ENCODE data around the gene GAREM1. TPM values are rescaled to one million over a fixed set of nuclear protein-coding genes. Genes with fewer than 3 reads are reported as not detected.

Gene GAREM1
- total RNA-seq, 1 donor from 2014 or later, result 8.7 TPM

DNA sequence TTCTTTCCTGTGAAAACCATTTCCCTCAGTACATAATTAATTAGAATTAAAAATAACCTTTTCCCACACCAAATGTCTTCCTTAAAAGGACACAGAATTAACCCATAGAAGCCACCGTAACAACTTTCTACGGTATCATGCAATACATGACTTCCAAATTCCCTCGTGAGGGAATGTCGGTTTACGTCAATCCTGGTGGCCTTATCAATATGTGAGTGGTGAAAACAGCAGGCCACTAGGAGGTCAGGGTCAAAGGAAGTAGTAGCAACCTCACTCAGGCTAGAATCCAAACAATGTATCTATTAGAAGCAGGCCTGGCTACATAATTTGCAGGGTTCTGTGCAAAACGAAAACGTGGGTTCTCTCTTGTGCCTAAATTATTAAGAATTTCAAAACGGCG, 112.2 kb downstream of the GAREM1 start:
- no peak for DNase-seq
- Mint-ChIP-seq H3K27ac (ENCODE audit: unreplicated experiment) (no peak overlapping the region), H3K9me3 (ENCODE audit: unreplicated experiment) (no peaks in the 10 kb centered on the region), H3K27me3 (ENCODE audit: unreplicated experiment) (no peaks in the 10 kb centered on the region), H3K36me3 (ENCODE audit: unreplicated experiment) (no peaks in the 10 kb centered on the region), H3K4me1 (ENCODE audit: low read depth, unreplicated experiment) (no peaks in the 10 kb centered on the region), H3K4me3 (ENCODE audit: unreplicated experiment) (no peak overlapping the region)
- TF ChIP-seq, protein P1, sequence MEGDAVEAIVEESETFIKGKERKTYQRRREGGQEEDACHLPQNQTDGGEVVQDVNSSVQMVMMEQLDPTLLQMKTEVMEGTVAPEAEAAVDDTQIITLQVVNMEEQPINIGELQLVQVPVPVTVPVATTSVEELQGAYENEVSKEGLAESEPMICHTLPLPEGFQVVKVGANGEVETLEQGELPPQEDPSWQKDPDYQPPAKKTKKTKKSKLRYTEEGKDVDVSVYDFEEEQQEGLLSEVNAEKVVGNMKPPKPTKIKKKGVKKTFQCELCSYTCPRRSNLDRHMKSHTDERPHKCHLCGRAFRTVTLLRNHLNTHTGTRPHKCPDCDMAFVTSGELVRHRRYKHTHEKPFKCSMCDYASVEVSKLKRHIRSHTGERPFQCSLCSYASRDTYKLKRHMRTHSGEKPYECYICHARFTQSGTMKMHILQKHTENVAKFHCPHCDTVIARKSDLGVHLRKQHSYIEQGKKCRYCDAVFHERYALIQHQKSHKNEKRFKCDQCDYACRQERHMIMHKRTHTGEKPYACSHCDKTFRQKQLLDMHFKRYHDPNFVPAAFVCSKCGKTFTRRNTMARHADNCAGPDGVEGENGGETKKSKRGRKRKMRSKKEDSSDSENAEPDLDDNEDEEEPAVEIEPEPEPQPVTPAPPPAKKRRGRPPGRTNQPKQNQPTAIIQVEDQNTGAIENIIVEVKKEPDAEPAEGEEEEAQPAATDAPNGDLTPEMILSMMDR (IDR thresholded peaks at IDR 0.05; ENCODE audit: partially characterized antibody, unreplicated experiment), result no peak

DNA sequence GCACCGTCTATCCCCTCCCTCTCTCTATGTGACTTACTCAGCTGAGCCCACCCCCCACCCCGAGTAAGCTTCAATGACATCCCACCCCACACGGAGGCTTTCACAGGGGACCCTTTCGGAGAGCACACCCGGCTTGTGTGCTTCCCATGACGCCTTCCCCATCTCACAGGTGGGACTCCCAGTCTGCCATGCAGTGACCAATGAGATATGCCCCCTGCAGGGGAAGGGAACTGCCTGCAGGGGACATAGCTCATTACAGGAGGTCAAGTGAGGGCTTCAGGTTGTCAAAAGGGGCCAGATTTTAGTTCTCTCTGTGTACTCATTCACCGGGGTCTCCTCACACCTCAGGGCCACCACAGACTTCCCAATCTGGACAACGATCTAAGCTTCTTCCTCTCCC, 112.6 kb downstream of the GAREM1 start:
- H3K27me3 Mint-ChIP-seq (ENCODE audit: unreplicated experiment), result no peaks in the 10 kb centered on the region
- DNase-seq, result no peak
- no peaks in the 10 kb centered on the region for H3K36me3 Mint-ChIP-seq (ENCODE audit: unreplicated experiment)
- no peak overlapping the region for H3K4me3 Mint-ChIP-seq (ENCODE audit: unreplicated experiment)
- no peaks in the 10 kb centered on the region for H3K4me1 Mint-ChIP-seq (ENCODE audit: low read depth, unreplicated experiment)
- no peaks in the 10 kb centered on the region for H3K9me3 Mint-ChIP-seq (ENCODE audit: unreplicated experiment)
- H3K27ac Mint-ChIP-seq (ENCODE audit: unreplicated experiment), result no peak overlapping the region
- TF ChIP-seq, protein P1 (IDR thresholded peaks at IDR 0.05; ENCODE audit: partially characterized antibody, unreplicated experiment), result no peak

DNA sequence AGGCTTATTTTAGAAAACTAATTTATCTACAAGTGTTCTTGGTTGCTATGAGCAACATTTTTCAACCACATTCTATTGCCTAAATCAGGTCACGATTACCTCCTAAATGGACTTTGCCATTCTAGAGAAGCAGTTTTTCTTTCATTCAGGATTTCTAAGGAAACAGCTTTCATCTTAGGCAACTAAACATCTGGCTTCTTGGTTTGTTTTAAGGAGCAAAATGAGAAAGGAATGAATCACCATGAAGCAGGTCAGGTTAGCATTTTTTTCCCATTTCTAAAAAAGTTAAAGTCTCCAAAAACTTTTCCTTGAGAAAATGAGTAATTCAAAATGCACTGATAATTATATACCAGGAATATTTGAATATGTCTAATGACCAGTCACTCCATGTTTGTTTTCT, 114.8 kb downstream of the GAREM1 start:
- DNase-seq, result no peak
- no peak overlapping the region for H3K4me3 Mint-ChIP-seq (ENCODE audit: unreplicated experiment)
- no peaks in the 10 kb centered on the region for H3K4me1 Mint-ChIP-seq (ENCODE audit: low read depth, unreplicated experiment)
- no peak overlapping the region for H3K27ac Mint-ChIP-seq (ENCODE audit: unreplicated experiment)
- TF ChIP-seq, protein P1 (IDR thresholded peaks at IDR 0.05; ENCODE audit: partially characterized antibody, unreplicated experiment), result no peak
- H3K36me3 Mint-ChIP-seq (ENCODE audit: unreplicated experiment), result no peaks in the 10 kb centered on the region
- H3K9me3 Mint-ChIP-seq (ENCODE audit: unreplicated experiment), result no peaks in the 10 kb centered on the region
- H3K27me3 Mint-ChIP-seq (ENCODE audit: unreplicated experiment), result no peaks in the 10 kb centered on the region

DNA sequence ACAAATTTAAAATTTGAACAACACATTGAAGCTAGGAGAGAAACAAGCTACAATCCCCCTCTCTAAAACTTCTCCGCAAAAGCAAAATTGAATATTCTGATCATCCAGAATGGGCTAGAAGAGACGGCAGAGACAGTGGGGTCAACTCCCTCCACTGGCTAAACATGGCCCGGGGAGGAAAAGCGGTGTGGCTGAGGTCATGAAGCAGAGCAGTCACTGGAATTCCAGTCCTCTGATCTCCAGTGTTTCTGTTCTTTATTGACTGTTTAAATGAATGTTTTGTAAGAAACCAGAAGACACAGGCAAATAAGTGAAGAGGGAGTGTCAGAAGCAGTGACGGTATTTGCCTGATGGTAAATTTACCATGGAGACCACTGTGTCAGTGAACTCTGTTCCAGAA, 116.2 kb downstream of the GAREM1 start:
- H3K4me3 Mint-ChIP-seq (ENCODE audit: unreplicated experiment), result no peak overlapping the region
- TF ChIP-seq, protein P1 (IDR thresholded peaks at IDR 0.05; ENCODE audit: partially characterized antibody, unreplicated experiment), result no peak
- no peak overlapping the region for H3K27ac Mint-ChIP-seq (ENCODE audit: unreplicated experiment)
- no peaks in the 10 kb centered on the region for H3K4me1 Mint-ChIP-seq (ENCODE audit: low read depth, unreplicated experiment)
- no peaks in the 10 kb centered on the region for H3K27me3 Mint-ChIP-seq (ENCODE audit: unreplicated experiment)
- H3K9me3 Mint-ChIP-seq (ENCODE audit: unreplicated experiment), result no peaks in the 10 kb centered on the region
- DNase-seq, result no peak
- H3K36me3 Mint-ChIP-seq (ENCODE audit: unreplicated experiment), result no peaks in the 10 kb centered on the region

DNA sequence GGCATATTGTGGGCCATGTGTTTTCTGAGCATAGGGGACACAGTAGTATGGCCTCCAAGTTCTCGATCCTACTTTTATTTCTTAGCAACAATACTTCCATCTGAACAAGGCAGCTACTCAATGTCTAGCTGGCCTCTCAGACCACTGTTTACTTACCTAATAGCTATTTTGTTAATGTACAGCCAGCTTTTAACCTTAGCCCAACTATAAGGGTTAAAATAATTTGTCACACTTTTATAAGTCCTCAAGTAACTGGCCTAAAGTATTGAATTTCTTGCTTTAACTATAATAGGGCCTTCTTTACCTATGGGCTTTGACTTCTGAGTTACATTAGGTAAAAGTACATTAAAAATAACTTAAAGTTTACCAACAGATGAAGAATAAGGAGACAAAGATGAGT, 117.4 kb downstream of the GAREM1 start:
- Mint-ChIP-seq H3K9me3 (ENCODE audit: unreplicated experiment) (no peaks in the 10 kb centered on the region), H3K36me3 (ENCODE audit: unreplicated experiment) (no peaks in the 10 kb centered on the region), H3K4me1 (ENCODE audit: low read depth, unreplicated experiment) (no peaks in the 10 kb centered on the region), H3K4me3 (ENCODE audit: unreplicated experiment) (no peak overlapping the region), H3K27ac (ENCODE audit: unreplicated experiment) (no peak overlapping the region), H3K27me3 (ENCODE audit: unreplicated experiment) (no peaks in the 10 kb centered on the region)
- DNase-seq, result no peak
- TF ChIP-seq, protein P1 (IDR thresholded peaks at IDR 0.05; ENCODE audit: partially characterized antibody, unreplicated experiment), result no peak

Measured in glutamatergic neuron (in vitro differentiated cells).